GM19240 (cell line): Measurements from ENCODE around the gene FANCD2.
"Not testable (repeated sequence)": the region's sequence is repeated elsewhere in the genome, so short reads cannot be mapped to it uniquely, and the experiment has no call there.

Experiments
- DNase-seq: peaks from one replicate; pipeline ENCODE4 v3.0.0; 2011; ENCODE audit warnings: low spot score; ENCODE audit not compliant: insufficient read length

FANCD2 gene

GRCh38 chr3:10012106-10012505, 14.1 kb upstream of the FANCD2 start:
- no peak for DNase-seq

DNA sequence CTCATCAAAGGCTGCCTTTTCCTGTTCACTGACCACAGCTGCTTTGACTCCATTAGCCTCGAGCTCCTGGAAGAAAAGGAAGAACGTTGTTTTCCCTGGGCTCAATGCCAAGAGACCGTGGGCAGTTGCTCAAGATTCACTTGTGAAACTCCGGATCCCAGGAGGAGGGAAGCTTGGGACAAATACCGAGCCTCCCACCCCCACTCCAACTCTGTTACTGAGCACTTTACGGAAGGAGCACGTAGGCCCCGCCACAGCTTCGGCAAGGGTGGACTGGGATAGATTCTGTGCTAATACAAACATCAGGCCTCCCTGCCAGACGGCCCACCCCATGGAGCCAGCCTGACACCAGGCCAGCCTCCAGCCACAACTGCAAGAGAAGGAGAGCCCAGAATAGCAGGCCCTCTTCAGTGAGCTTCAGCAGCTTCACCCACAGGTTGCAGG, 10.8 kb upstream of the FANCD2 start:
- DNase-seq, result no peak

DNA sequence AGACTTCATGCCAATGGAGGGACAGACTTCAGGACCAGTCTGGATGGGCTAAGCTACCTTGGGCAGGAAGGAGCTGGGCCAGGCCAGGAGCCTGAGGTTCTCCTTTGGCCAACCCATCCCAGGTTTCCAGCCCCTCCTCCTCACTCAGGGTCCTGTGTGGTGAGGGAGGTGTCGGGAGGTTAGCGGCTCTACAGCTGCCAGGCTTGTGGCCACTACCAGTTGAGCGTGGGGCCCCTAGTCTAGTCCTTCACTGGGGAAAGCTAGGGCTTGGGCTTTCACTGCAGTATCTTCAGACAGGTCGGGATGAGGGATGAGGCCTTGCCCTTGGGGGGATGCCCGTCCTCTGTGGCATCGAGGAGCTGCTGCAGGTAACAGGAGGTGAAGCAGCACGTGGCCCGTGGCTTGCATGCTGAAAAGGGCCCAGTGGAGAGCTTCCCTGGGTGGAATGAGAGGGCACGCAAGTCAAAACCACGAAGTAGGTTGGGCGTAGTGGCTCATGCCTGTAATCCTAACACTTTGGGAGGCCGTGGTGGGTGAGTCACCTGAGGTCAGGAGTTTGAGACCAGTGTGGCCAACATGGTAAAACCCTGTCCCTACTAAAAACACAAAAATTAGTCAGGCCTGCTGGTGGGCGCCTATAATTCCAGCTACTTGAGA, 8.5 kb upstream of the FANCD2 start:
- DNase-seq, result no peak

DNA sequence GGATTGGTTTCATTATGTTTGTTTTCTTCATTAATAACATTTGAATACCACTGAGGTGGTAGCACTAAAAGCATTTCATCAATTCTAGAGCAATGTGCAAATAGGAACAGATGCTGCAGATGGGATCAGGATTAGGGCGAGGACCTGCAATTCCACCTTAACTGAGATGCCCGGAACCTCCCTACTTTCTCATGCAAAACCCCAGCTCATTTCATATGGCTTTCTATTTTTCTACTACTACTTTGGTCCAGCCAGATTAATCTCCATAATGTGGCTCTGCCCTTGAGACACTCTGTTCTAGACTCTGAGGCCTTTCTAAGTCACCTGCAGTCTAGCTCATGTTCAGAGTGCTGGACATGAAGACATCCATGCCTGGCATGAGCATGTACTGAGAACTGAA, 7.4 kb upstream of the FANCD2 start:
- DNase-seq, result not testable (repeated sequence)

DNA sequence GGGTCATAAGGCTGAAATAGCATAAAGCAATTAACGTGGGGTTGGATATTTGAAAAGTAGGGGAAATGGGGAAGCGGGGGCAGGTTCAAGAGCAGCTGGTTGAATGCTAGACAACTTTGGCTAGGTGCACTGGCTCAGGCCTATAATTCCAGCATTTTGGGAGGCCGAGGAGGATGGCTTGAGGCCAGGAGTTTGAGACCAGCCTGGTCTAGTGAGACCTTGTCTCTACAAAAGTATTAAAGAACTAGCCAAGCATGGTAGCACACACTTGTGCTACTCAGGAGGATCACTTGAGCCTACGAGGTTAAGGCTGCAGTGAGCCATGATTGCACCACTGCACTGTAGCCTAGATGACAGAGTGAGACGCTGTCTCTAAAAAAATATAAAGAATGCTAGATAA, 6.9 kb upstream of the FANCD2 start:
- no peak for DNase-seq

- DNase-seq, result no peak
Observed at GRCh38 chr3:10021856-10022775, 4.1 kb upstream of the FANCD2 start.

GRCh38 chr3:10023587-10024310, 2.5 kb upstream of the FANCD2 start:
- no peak for DNase-seq

DNA sequence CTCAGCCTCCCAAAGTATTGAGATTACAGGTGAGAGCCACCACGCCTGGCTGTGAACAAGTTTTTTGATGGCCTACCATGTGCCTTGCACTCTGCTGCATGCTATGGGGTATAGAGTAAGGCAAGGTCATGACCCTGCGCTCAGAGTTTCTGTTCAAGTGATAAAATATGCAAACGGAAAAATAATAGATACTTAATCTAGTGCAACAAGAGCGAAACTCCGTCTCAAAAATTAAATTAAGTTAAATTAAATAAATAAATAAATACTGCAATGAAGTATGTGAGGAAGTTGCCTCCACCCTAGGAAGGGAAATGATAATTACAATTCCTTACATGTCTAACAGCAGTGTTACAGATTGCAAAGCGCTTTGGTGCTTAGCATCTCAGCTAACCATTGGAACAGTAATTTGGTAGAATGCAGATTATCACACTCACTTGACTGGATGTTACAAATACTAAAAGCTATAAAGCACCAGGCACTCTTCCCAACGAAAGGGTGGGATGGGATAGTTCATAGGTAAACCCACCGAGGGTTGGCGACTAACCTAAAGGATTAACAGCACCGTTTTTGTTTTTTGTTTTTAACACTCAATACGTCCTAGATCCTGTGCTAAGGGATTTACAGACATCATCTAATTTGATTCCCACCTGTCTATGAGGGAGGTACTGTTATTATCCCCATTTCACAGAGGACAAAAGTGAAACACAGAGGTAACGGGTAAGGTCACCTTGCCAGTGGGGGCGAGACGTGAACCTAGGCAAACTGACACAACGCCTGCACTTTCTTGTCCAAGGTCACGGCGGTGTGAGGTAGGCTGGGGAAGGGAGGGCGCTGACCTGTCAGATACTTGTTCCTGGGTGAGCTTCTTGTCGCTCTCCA, 793 bp upstream of the FANCD2 start:
- DNase-seq, result no peak

DNA sequence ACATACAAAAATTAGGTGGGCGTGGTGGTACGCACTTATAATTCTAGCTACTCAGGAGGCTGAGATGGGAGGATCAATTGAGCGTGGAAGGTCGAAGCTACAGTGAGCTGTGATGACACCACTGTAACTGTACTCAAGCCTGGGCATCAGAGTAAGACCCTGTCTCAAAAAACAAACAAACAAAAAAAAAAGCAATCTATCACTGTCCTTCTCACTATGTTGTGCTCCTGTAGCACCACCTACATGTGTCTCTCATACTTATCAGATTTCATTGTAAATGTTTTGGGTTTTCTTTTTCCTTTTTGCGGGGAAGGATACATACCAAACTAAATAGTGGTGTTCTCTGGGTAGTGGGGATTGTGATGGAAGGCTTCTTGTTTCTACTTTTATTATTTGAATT, 14.8 kb downstream of the FANCD2 start:
- DNase-seq, result no peak

- no peak for DNase-seq
Observed at GRCh38 chr3:10047876-10048275, 21.6 kb downstream of the FANCD2 start.

DNA sequence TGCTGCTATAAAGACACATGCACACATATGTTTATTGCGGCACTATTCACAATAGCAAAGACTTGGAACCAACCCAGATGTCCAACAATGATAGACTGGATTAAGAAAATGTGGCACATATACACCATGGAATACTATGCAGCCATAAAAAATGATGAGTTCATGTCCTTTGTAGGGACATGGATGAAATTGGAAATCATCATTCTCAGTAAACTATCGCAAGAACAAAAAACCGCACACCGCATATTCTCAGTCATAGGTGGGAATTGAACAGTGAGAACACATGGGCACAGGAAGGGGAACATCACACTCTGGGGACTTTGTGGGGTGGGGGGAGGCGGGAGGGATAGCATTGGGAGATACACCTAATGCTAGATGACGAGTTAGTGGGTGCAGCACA, 26.8 kb downstream of the FANCD2 start:
- not testable (repeated sequence) for DNase-seq

DNA sequence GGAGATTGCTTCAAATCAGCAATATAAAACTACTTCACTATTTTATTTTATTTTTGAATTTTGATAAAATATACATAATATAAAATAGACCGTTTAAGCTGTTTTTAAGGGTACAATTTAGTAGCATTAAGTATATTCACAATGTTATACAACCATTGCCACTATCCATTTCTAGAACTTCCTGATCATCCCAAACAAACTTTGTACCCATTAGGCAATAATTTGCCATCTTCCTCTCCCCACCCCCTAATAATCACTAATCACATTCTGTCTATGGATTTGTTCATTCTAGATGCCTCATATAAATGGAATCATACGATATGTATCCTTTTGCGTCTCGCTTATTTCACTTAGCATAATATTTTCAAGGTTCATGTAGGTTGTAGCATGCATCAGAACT, 28.9 kb downstream of the FANCD2 start:
- DNase-seq, result no peak

- not testable (repeated sequence) for DNase-seq
Observed at GRCh38 chr3:10070077-10070476, 43.8 kb downstream of the FANCD2 start.

DNA sequence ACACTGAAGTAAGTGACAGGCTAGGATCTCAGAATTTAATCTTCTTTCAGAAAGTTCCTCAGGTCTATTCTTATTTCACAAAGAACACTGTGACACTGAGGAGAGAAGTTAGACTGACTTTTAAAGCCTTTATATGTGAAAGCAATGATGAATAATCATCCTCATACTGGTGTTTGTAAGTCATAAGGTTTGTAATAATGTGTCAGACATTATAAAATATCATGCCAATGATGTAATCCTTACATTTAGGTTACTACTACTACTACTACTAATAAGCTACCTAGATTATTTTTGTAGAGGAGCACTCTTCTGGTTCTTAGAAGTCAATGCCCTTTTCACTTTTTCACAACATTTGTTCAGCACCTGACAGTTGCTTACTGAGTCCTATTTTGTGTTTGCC, 48.4 kb downstream of the FANCD2 start:
- DNase-seq, result no peak

GRCh38 chr3:10081871-10082270, 55.6 kb downstream of the FANCD2 start:
- DNase-seq, result no peak

DNA sequence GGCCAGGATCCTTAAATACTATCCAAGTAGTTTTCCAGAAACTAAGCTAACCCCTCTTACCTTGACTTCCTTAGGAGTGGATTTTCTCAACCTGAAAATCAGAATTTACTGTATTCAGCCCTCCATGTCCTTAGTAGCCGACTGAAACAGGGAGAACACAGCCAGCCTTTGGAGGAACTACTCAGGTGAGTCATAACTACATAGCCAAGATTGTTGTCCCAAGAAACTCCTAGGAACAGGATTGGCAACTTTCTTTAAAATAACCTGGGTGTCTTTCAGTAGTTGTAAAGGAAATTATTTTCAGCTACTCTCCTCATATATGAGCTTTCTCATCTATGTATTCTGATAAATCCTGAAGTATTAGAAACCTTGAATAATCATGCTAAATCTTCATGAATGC, 59.5 kb downstream of the FANCD2 start:
- DNase-seq, result no peak

- no peak for DNase-seq
Observed at GRCh38 chr3:10088256-10088655, 62.0 kb downstream of the FANCD2 start.

GRCh38 chr3:10090179-10090578, 63.9 kb downstream of the FANCD2 start:
- DNase-seq, result no peak

DNA sequence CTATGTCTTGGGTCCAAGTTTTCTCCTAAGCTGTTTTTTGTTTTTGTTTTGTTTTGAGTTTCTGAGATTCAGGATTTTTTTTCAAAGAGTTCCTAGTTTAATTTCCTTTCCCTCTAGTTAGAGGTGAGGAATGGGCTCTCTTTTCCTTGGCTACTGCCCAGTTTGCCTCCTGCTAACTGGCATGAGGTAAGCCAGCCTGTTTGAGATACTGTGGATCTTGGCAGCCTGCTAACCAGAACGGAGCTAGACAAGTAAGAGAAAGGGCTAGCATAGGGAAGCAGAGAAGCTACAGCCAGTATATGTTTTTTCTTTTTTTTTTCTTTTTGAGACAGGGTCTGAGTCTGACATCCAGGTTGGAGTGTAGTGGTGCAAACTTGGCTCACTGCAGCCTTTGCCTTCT, 64.5 kb downstream of the FANCD2 start:
- not testable (repeated sequence) for DNase-seq

GRCh38 chr3:10091387-10091786, 65.2 kb downstream of the FANCD2 start:
- DNase-seq, result not testable (repeated sequence)

DNA sequence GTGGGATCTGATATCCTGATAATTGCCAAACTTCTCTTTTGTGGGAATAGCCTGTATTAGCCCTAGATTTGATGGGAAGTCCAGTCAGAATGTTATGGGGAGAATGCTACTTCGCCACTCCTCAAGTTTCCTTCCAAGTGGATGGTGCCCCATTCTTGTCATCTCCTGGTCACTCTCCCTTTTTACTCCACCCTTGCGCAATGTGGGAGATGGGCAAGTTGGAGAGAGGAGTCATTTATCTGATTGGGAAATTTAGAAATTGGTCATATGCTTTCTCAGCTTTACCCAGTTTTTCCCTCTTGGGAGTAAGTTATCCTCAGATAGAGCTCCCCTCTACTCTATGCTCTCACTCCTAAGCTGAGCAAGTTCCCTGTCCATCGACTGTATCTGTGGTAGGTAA, 67.4 kb downstream of the FANCD2 start:
- no peak for DNase-seq
